Measurements from ENCODE around the gene DNAH14.
"Not testable (repeated sequence)": the region's sequence is repeated elsewhere in the genome, so short reads cannot be mapped to it uniquely, and the experiment has no call there.

The DNAH14 gene

DNA sequence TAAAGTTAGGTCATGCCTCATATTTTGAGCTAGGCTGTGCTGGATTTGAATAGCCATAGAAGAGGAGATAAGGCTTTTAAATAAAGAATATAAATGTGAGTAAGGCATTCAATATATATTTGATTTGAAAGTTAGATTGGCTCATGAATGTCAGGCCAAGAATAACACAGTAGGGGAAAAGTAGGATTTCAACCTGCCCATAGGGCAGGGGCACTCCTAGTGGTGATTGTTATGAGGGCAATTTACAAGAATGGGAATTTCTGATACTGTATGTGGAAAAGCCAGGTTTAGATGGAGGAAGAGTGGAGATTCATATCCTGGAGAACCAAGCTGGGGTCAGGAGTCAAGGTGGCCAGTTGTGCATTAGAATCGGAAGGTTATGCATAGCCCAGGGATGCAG lies 74.9 kb downstream of the DNAH14 start:
- FAIRE-seq: no peak

DNA sequence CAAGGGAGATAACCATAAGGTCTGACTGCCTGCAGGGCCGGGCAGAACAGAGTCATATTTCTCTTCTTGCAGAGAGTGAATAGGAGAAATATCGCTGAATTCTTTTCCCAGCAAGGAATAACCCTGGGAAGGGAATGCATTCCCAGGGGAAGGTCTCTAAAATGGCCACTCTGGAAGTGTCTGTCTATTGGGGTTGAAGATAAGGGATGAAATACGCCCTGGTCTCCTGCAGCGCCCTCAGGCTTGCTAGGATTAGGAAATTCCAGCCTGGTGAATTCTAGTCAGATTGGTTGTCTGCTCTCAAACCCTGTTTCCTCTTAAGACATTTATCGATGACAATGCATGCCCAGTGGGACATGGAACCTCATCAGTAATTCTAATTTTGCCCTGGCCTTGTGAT lies 76.9 kb downstream of the DNAH14 start:
- FAIRE-seq: not testable (repeated sequence)

DNA sequence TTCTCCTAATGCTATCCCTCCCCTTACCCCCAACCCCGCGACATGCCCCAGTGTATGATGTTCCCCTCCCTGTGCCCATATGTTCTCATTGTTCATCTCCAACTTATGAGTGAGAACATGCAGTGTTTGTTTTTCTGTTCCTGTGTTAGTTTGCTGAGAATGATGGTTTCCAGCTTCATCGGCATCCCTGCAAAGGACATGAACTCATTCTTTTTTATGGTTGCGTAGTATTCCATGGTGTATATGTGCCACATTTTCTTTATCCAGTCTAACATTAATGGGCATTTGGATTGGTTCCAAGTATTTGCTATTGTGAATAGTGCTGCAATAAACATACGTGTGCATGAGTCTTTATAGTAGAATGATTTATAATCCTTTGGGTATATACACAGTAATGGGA lies 78.6 kb downstream of the DNAH14 start:
- FAIRE-seq: not testable (repeated sequence)

DNA sequence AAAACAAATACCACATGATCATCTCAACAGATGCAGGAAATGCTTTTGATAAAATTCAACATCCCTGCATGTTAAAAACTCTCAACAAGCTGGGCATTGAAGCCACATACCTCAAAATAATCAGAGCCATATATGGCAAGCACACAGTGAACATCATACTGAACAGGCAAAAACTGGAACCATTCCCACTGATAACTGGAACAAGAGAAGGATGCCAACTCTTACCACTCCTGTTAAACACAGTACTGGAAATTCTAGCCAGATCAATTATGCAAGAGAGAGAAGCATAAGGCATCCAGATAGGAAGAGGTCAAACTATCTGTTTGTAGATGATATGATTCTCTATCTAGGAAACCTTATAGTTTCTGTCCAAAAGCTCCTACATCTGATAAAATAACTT lies 91.6 kb downstream of the DNAH14 start:
- no peak for FAIRE-seq

DNA sequence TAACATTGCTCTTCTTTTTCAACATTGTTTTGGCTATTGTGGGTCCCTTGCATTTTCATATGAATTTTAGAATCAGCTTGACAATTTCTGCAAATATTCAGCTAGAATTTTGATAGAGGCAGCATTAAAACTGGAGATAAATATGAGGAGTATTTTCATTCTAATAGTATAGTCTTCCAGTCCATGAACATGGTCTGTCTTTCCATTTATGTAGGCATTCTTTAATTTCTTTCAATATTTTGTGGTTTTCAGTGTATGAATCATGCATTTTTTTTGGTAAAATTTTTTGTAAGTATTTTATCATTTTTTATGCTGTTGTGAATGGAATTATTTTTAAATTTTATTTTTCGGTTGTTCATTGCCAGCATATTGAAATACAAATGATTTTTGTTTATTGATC lies 97.2 kb downstream of the DNAH14 start:
- FAIRE-seq: no peak

DNA sequence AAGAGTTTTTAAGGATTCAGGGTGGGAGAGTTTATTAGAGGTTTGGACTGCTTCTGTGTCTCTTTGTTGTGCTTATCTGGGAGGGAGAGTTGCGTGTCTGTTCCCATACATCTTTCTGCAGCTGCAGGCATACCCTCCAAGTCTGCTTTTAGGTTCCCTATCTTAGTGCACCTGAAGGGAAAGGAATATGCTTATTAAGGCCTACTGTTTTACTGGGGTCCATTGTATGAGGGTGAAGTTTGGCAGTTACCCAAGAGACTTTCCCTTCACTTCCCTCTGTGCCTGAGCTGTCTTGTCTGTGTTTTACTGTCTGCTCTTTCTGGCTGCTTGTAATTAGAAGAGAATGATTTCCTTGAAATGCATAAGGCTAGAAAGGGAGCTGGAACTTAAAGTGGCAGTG lies 107.0 kb downstream of the DNAH14 start:
- not testable (repeated sequence) for FAIRE-seq

DNA sequence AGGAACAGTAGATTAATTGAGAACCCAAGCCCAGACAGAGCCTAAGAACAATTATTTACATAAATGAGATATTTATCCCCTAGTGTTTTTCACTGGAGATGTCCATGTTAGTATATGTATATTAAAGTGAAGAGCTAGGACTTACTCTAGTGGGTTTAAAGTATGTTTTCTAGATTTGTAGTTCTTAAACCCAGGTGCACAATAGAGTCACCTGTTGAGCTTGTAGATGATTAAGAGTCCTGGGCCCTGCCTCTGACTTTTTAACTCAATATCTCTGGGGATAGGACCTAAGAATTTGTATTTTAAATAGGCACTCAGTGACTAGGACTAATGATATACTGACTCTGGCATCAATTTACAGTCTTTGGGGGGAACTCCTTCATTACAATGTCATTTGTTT lies 112.8 kb downstream of the DNAH14 start:
- no peak for FAIRE-seq

DNA sequence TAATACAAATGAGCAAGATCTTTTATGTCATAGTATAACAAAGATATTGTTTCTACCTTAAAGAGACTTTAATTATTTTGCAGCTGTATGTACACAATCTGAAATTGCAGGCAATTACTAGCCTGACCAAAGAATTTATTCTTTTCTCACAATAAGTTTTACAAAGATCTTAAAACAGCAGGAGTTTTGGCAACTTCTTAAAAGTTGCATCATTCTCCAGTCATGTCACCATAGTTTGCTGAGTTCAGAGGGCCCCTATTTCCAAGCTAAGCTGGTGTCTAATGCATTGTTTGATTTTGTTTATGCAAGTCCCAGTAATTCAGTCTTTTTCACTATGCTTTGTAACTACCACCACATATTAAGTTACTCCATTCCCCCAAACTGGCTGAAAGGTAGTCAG lies 114.8 kb downstream of the DNAH14 start:
- no peak for FAIRE-seq

DNA sequence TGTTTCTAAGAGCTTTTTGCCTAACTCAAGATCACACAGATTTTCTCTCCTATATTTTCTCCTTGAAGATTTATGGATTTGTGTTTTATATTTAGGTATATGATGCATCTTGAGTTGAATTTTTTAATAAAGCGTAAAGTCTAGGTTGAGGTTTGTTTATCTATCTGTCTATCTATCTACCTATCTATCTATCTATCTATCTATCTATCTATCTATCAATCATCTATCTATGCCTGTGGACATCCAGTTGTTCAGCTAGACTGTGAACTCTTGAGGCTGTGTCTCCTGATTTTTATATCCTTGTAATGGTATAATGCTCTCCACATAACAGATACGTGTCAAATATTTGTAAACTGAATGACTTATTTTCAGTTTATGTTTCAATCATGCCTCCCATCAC lies 120.1 kb downstream of the DNAH14 start:
- no peak for FAIRE-seq

DNA sequence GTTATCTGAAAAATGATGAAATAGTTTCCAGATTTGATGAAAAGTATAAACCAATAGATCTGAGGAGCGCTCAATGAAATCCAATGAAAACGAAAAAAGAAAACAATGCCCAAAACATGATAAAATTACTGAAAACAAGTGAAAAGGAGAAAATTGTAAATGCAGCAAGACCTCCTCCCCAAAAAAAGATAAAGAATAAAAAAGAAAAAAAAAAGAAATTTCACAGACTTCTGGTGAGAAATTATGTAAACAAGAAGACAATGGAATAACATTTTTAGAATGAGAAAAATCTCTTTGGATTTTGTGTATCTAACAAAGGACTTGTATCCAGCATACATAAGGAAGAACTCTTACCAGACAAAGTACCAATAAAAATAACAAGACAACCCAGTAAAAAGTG lies 134.2 kb downstream of the DNAH14 start:
- FAIRE-seq: no peak

DNA sequence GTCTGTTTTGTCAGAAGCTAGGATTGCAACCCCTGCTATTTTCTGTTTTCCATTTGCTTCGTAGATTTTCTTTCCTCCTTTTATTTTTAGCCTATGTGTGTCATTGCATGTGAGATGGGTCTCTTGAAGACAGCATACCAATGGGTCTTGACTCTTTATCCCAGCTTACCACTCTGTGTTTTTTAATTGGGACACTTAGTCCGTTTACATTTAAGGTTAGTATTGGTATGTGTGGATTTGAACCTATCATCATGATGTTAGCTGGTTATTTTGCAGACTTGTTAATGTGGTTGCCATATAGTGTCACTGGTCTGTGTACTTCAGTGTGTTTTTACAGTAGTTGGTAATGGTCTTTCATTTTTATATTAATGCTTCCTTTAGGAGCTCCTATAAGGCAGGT lies 141.5 kb downstream of the DNAH14 start:
- no peak for FAIRE-seq

DNA sequence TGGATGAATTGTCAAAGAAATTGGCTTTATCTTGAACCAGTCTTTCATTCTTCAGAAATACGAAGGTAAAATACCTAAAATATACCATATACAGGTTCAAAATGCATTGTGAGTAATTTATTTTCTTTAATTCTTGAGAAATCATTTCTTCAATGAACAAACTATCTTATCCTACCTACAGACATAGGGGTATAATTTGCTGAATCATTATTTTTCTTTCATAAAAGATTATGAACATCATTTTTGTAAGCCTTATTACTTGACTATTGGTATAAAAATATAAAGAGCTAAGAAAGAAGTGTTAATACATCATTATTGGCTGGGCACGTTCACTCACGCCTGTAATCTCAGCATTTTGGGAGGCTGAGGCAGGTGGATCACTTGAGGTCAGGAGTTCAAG lies 167.7 kb downstream of the DNAH14 start:
- no peak for FAIRE-seq

DNA sequence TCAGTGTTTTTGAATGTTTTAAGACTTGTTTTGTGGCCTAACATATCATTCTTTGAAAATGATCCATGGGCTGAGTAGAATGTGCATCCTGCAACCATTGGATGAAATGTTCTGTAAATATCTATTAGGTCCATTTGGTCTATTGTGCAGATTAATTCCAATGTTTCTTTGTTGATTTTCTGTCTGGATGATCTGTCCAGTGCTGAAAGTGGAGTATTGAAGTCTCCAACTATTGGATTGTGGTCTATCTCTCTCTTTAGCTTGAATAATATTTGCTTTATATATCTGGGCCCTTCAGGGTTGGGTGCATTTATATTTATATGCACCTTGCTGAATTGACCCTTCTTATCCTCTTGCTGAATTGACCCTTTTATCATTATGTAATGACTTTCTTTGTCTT lies 181.5 kb downstream of the DNAH14 start:
- FAIRE-seq: no peak

DNA sequence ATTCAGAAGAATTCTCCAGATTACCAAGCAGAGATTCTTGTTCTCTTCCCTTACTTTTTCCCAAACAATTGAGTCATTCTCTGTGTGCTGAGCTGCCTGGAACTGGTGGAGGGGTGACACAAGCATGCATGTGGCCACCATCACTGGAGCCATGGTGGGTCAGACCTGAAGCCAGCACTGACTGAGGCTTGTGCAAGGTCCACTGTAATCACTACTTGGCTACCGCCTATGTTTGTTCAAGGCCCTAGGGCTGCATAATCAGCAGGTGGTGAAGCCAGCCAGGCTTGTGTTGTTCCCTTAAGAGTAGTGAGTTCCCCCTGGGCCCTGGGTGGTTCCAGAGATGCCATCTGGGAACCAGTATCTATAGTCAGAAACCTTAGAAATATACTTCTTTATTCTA lies 183.8 kb downstream of the DNAH14 start:
- no peak for FAIRE-seq

DNA sequence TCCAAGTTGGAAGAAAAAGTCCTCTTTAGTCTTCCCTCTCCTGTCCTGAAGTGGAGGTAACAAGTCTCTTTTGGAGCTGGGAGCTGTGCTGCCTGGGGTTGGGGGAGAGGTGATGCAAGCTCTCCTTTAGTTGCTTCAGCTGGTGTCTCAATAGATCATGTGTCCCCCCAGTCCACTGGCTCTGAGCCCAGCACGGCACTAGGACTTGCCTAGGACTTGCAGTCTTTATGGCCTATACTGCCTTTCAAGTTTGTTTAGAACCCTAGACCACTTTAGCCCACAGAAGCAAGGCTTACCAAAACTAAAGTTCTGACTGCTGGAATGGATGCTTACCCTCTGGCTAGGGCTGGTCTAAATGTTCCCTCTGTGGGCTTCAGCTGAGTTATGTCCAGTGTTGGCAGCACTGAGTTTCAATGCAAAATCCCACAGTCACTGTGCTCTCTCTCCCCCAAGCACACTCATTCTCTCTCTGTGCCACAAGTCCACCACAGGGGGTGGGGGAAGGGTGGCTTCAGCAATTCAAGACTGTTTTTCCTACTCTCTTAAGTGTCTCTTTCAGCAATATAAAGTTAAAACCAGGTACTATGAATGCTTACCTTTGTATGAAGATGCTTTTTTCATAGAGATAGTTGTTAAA lies 185.0 kb downstream of the DNAH14 start:
- no peak for FAIRE-seq

DNA sequence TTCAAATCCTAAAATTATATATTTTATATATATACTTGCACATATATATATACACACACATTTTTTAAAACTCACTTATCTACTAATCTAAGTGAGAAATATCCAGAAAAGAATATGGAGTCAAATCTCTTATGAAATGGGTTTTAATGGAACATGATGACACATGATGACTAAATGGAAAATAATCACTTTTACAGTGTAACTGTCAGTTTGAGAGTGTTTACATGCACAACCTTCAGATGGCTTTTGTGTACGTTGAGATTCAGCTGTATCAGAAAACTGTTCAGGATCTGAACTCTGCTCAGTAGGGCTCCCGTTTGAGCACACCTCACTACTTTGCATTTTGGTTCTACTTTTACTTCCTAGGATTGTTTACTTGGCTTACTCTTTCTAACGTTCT lies 189.8 kb downstream of the DNAH14 start:
- FAIRE-seq: no peak

DNA sequence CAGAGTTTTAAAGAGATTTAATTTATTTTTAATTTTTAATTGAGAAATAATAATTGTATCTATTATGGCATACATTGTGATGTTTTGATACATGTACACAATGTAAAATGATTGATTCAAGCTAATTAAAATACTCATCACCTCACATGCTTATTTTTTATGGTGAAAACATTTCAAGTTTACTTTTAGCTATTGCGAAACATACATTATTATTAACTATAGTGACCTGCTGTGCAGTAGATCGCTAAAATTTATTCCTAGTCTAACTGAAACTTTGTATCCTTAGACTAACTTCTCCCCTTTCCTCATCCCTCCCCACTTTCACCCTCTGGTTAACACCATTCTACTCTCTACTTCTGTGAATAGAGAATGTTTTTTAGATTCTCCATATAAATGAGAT lies 191.6 kb downstream of the DNAH14 start:
- FAIRE-seq: no peak

DNA sequence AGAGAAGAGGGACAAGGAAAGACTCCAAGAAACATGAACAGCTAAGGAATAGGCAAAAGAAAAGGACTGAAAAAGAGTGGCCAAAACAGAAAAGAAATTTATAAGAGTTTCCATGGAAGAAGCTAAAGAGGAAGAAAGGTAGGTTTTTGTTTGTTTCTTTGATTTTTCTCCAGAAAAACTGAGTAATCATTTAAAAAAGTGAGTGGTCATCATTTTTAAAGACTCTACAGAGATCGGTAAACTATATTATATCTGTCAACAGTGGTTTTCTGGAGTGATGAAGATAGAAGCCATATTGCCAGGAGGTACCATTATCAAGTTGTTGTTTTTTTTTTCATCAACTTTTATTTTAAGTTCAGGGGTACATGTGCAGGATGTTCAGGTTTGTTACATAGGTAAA lies 202.4 kb downstream of the DNAH14 start:
- FAIRE-seq: no peak

DNA sequence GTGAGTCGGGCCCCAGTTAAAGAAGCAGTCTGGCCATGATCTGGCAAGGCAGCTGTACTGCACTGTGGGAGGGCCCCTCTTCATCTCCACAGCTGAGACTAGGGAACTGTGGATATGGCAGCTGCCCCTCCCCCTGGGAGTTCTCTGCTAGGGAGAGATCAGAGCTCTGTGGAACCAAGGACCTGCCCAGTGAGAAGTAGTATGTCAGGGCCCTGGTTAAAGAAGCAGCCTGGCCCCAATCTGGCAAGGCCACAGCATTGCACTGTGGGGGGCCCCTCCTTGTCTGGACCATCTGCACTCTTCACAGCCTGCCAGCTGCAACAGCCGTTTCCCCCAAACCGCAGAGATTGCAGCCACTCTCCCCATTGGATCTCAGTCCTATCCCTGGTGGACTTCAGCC lies 208.5 kb downstream of the DNAH14 start:
- FAIRE-seq: no peak

DNA sequence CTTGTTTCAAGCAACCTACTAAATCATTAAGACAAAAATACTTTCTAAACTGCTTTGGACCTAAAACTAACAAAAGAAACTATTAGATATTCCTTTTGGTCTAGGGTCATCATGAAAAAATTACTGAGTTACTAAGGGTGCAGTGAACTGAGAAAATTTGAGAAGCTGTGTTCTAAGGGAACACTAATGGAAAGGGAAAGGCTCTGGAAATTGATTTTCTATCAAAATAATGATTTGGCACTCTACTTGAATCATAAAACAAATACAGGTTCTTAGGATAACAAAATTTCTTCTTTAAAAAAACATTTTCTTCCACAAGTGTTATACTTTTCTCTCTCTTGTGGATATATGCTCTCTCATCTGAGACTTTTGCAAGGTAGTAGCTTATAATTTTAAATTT lies 213.5 kb downstream of the DNAH14 start:
- no peak for FAIRE-seq

DNA sequence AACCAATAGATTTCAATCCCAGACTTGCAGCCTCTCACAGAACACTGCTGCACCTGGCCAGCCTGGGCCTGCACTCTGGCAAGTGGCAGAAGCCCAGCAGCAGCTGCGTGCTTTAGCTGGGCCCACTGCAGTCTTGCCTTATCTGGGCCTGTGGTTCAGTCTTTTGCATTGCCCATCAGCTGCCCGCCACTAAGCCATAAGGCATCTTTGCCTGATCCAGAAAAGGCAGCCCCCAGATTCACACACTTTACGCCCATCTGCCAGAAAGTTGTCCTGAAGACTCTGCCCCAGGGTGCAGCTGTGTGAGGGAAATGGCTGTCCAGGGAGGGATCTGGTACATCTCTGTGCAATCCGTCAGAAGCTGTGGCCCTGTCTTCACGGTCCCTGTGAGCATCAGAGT lies 217.0 kb downstream of the DNAH14 start:
- no peak for FAIRE-seq

DNA sequence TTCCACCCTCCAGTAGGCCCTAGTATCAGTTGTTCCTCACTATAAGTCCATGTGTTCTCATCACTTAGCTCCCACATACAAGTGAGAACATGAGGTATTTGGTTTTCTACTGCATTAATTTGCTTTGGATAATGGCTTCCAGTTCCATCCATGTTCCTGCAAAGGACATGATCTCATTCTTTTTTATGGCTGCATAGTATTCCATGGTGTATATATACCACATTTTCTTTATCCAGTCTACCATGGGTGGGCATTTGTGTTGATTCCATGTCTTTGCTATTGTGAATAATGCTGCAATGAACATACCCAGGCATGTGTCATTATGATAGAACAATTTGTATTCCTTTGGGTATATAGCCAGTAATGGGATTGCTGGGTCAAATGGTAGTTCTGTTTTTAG lies 218.3 kb downstream of the DNAH14 start:
- not testable (repeated sequence) for FAIRE-seq

DNA sequence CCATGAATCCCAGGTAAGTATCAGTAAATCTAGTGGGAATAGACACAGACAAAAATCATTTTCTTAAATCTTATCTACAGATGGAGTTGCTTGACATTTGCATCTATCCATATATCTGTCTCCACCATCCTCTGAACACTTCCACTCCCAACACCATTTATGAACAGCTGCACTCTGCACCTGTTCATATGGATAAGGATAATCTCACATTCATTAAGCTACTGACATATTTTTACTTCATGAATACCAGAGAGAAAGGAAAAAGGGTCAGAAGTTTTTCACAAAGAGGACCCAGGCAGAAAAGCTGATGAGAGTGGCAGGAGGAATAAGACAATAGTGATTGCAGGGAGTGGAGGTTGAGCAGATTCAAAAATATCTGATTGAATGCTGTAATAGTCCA lies 222.6 kb downstream of the DNAH14 start:
- FAIRE-seq: no peak

DNA sequence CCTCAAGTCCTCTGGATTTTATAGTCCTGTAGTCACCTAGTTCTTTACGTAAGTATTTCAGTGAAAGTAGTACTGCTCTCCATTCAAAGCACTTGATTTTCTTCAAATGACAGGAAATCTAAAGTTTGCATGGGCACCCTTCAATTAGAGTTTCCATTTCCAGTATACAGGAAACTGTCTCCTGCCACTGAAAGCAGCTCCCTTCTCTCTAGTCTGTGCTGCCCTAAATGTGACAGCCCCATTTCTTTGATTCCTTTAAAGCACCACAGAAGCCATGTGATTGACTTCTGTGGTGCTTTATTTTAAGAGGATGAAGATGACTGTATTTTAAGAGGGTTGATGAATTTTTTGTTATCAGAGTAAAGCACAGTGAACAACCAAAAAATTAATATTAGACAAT lies 226.1 kb downstream of the DNAH14 start:
- FAIRE-seq: no peak

DNA sequence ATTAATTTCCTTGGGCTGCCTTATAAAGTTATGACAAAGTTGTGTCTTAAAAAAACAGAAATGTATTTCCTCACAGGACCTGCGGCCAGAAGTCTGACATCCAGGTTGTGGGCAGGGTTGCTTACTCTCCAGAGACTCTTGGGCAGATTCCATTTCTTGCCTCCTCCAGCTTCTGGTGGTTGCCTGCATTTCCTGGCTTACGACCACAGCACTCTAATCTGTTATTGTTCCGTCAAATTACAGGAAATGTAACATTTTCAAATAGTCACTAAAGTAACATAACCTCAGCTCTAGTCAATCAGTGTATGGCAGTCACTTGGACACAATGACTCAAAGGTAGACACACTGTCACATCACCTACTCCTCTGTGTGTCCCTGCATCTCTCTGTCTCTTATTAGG lies 226.8 kb downstream of the DNAH14 start:
- no peak for FAIRE-seq

DNA sequence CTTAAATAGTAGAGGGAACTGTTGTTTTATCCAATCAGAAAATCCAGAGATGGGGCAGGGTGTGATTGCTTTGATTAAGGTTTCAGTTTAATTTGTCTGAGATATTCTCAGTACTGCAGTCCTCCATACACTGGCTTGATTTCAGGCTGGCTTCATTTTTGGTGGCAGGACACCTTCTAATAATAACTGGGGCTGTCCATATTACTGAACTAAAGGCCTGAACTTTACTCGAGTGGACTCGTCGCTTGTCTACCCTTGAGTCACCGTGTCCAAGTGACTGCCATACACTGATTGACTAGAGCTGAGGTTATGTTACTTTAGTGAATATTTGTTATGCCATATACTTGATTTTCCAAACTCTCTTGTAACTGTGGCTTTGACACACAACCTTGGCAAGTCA lies 228.8 kb downstream of the DNAH14 start:
- no peak for FAIRE-seq

Data from endometrium (tissue), 2 donors.